Measurements from ENCODE around the gene ZNF527. TPM values are rescaled to one million over a fixed set of nuclear protein-coding genes. Genes with fewer than 3 reads are reported as not detected.
A peak's percentile ranks its signal among the peaks of the same experiment; 100 is the strongest.

ZNF527 gene
- 2.5 and 3.3 TPM in 2 replicates for total RNA-seq (2012; rRNA removed)

- peak within 1 kb of the TSS; percentile 94 for H3K4me3 ChIP-seq (ENCODE audit: low read length)
- peaks cover 16% of the 10 kb centered on the region for H3K36me3 ChIP-seq (ENCODE audit: insufficient read depth, low read length)
- no peaks in the 10 kb centered on the region for H3K4me1 ChIP-seq (ENCODE audit: control insufficient read depth, insufficient read depth, low read length)
- H3K9ac ChIP-seq (ENCODE audit: low read depth, low read length): peak within 1 kb of the TSS; percentile 84
- no peaks in the 10 kb centered on the region for H3K9me3 ChIP-seq (replicated peaks; ENCODE audit: low read length)
- H3K27me3 ChIP-seq (ENCODE audit: control insufficient read depth, insufficient read depth, low read length): no peaks in the 10 kb centered on the region
- H3K4me2 ChIP-seq (ENCODE audit: low read length): peak within 1 kb of the TSS; percentile 81
These were observed at the start of gene ZNF527 for GRCh38 chr19:37370880-37371661. TSS of gene ZNF527 (plus strand) at chr19:37371099. CDS start at chr19:37374199, 3,100 bp downstream.

DNA sequence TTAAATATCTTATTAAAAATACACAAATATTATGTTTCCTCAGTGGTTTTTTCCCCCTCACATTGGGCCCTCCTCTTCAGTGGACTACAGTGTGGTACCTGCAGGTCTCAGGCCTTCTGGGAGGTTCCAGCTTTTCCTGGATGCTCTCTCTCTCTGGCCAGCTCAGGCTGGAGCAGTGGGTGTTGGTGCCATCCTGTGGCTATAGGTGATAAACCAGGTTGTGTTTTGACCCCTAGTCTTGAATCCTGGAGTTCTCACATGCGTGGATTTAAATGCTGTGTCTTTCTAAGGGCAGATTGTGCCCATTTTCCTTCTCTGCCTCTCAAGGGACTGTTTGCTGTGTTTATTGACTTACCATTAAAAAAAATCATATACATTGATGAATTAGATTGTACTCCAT lies 41.2 kb upstream of the ZNF527 start:
- H3K9me3 ChIP-seq (replicated peaks; ENCODE audit: low read length): no peaks in the 10 kb centered on the region
- H3K4me3 ChIP-seq (ENCODE audit: low read length): no peak overlapping the region
- no peaks in the 10 kb centered on the region for H3K27me3 ChIP-seq (ENCODE audit: control insufficient read depth, insufficient read depth, low read length)
- H3K36me3 ChIP-seq (ENCODE audit: insufficient read depth, low read length): peaks cover 32% of the 10 kb centered on the region
- no peak overlapping the region for H3K4me2 ChIP-seq (ENCODE audit: low read length)
- H3K9ac ChIP-seq (ENCODE audit: low read depth, low read length): no peak overlapping the region
- H3K4me1 ChIP-seq (ENCODE audit: control insufficient read depth, insufficient read depth, low read length): peaks cover 5% of the 10 kb centered on the region

GRCh38 chr19:37332839-37333238 lies 38.1 kb upstream of the ZNF527 start:
- H3K9ac ChIP-seq (ENCODE audit: low read depth, low read length): no peak overlapping the region
- H3K4me1 ChIP-seq (ENCODE audit: control insufficient read depth, insufficient read depth, low read length): peaks cover 5% of the 10 kb centered on the region
- no peaks in the 10 kb centered on the region for H3K27me3 ChIP-seq (ENCODE audit: control insufficient read depth, insufficient read depth, low read length)
- no peak overlapping the region for H3K4me2 ChIP-seq (ENCODE audit: low read length)
- peaks cover 15% of the 10 kb centered on the region for H3K36me3 ChIP-seq (ENCODE audit: insufficient read depth, low read length)
- H3K9me3 ChIP-seq (replicated peaks; ENCODE audit: low read length): no peaks in the 10 kb centered on the region
- H3K4me3 ChIP-seq (ENCODE audit: low read length): no peak overlapping the region

DNA sequence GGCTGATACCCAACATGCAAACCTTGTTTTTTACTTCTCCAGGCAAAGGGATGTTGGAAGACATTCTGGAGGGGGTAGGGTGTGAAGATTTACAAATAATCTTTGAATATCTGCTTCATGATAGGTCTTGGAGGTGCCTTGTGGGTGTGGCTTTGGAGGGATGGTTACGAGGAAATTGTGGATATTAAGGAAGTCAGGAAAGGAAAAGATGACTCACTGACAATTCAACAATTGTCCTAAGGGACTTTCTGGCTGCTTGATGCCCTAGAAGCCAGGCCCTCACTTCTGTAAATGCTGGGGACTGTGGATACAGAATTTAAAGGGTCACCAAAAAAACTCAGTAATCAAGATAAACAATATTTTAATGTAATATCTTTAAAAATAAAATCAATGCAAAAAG lies 37.4 kb upstream of the ZNF527 start:
- peaks cover 5% of the 10 kb centered on the region for H3K4me1 ChIP-seq (ENCODE audit: control insufficient read depth, insufficient read depth, low read length)
- H3K9me3 ChIP-seq (replicated peaks; ENCODE audit: low read length): no peaks in the 10 kb centered on the region
- H3K27me3 ChIP-seq (ENCODE audit: control insufficient read depth, insufficient read depth, low read length): no peaks in the 10 kb centered on the region
- H3K9ac ChIP-seq (ENCODE audit: low read depth, low read length): no peak overlapping the region
- H3K36me3 ChIP-seq (ENCODE audit: insufficient read depth, low read length): peaks cover 11% of the 10 kb centered on the region
- no peak overlapping the region for H3K4me3 ChIP-seq (ENCODE audit: low read length)
- H3K4me2 ChIP-seq (ENCODE audit: low read length): no peak overlapping the region

- no peaks in the 10 kb centered on the region for H3K9me3 ChIP-seq (replicated peaks; ENCODE audit: low read length)
- H3K9ac ChIP-seq (ENCODE audit: low read depth, low read length): peak overlapping the region; percentile 92
- no peaks in the 10 kb centered on the region for H3K27me3 ChIP-seq (ENCODE audit: control insufficient read depth, insufficient read depth, low read length)
- peaks cover 6% of the 10 kb centered on the region for H3K36me3 ChIP-seq (ENCODE audit: insufficient read depth, low read length)
- H3K4me3 ChIP-seq (ENCODE audit: low read length): peak overlapping the region; percentile 97
- H3K4me2 ChIP-seq (ENCODE audit: low read length): peak overlapping the region; percentile 92
- peaks cover 5% of the 10 kb centered on the region for H3K4me1 ChIP-seq (ENCODE audit: control insufficient read depth, insufficient read depth, low read length)
These were observed 36.5 kb upstream of the ZNF527 start for GRCh38 chr19:37334179-37335071.

DNA sequence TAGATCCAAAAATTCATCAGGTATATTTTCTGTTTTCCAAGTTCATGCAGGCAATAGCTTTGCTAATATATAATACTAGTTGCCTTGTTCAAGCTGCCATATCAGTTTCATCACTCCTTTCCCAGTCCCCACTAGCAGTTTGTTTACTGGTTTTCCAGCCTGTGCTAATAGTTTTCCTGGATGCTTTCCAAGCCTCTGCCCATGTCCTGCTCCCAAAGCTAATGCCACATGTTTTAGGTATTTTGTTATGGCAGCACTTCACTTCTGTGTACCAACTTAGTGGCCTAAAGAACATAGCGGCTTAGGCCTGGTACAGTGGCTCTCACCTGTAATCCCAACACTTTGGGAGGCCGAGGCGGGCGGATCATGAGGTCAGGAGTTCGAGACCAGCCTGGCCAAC lies 28.1 kb upstream of the ZNF527 start:
- Histone ChIP-seq H3K4me1 (ENCODE audit: control insufficient read depth, insufficient read depth, low read length) (no peaks in the 10 kb centered on the region), H3K27me3 (ENCODE audit: control insufficient read depth, insufficient read depth, low read length) (no peaks in the 10 kb centered on the region), H3K36me3 (ENCODE audit: insufficient read depth, low read length) (peaks cover 26% of the 10 kb centered on the region), H3K4me2 (ENCODE audit: low read length) (no peak overlapping the region), H3K9me3 (replicated peaks; ENCODE audit: low read length) (no peaks in the 10 kb centered on the region), H3K4me3 (ENCODE audit: low read length) (no peak overlapping the region), H3K9ac (ENCODE audit: low read depth, low read length) (no peak overlapping the region)

DNA sequence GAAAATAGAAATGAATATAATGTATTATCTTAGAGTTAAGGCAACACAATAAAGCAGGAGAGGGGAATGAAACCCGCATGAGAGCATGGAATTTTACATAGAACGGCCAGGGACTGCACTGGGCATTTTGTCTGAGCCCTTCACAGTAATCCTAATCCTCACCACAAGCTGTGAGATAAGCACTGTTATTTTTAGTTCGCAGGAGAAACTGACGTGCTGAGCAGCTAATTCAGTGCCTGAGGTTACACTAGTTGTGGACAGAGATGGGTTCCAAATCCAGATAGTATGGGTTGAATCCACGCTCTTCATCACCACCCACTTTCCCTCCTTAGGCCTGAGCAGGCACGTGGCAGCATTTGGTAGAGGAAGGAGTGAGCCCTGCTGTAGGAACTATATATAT lies 24.8 kb upstream of the ZNF527 start:
- no peak overlapping the region for H3K4me2 ChIP-seq (ENCODE audit: low read length)
- no peaks in the 10 kb centered on the region for H3K9me3 ChIP-seq (replicated peaks; ENCODE audit: low read length)
- peaks cover 40% of the 10 kb centered on the region for H3K36me3 ChIP-seq (ENCODE audit: insufficient read depth, low read length)
- no peaks in the 10 kb centered on the region for H3K4me1 ChIP-seq (ENCODE audit: control insufficient read depth, insufficient read depth, low read length)
- H3K9ac ChIP-seq (ENCODE audit: low read depth, low read length): no peak overlapping the region
- no peaks in the 10 kb centered on the region for H3K27me3 ChIP-seq (ENCODE audit: control insufficient read depth, insufficient read depth, low read length)
- no peak overlapping the region for H3K4me3 ChIP-seq (ENCODE audit: low read length)

GRCh38 chr19:37348060-37348459 lies 22.8 kb upstream of the ZNF527 start:
- Histone ChIP-seq H3K27me3 (ENCODE audit: control insufficient read depth, insufficient read depth, low read length) (no peaks in the 10 kb centered on the region), H3K9me3 (replicated peaks; ENCODE audit: low read length) (no peaks in the 10 kb centered on the region), H3K4me2 (ENCODE audit: low read length) (no peak overlapping the region), H3K4me3 (ENCODE audit: low read length) (no peak overlapping the region), H3K9ac (ENCODE audit: low read depth, low read length) (no peak overlapping the region), H3K36me3 (ENCODE audit: insufficient read depth, low read length) (peaks cover 46% of the 10 kb centered on the region), H3K4me1 (ENCODE audit: control insufficient read depth, insufficient read depth, low read length) (no peaks in the 10 kb centered on the region)

- Histone ChIP-seq H3K9me3 (replicated peaks; ENCODE audit: low read length) (no peaks in the 10 kb centered on the region), H3K4me2 (ENCODE audit: low read length) (no peak overlapping the region), H3K4me3 (ENCODE audit: low read length) (no peak overlapping the region), H3K9ac (ENCODE audit: low read depth, low read length) (no peak overlapping the region), H3K4me1 (ENCODE audit: control insufficient read depth, insufficient read depth, low read length) (no peaks in the 10 kb centered on the region), H3K27me3 (ENCODE audit: control insufficient read depth, insufficient read depth, low read length) (no peaks in the 10 kb centered on the region), H3K36me3 (ENCODE audit: insufficient read depth, low read length) (peaks cover 29% of the 10 kb centered on the region)
These were observed 16.9 kb upstream of the ZNF527 start for GRCh38 chr19:37353968-37354367.

- no peaks in the 10 kb centered on the region for H3K9me3 ChIP-seq (replicated peaks; ENCODE audit: low read length)
- no peak overlapping the region for H3K4me2 ChIP-seq (ENCODE audit: low read length)
- H3K27me3 ChIP-seq (ENCODE audit: control insufficient read depth, insufficient read depth, low read length): no peaks in the 10 kb centered on the region
- no peak overlapping the region for H3K4me3 ChIP-seq (ENCODE audit: low read length)
- no peak overlapping the region for H3K9ac ChIP-seq (ENCODE audit: low read depth, low read length)
- H3K4me1 ChIP-seq (ENCODE audit: control insufficient read depth, insufficient read depth, low read length): no peaks in the 10 kb centered on the region
- H3K36me3 ChIP-seq (ENCODE audit: insufficient read depth, low read length): peaks cover 34% of the 10 kb centered on the region
These were observed 15.0 kb upstream of the ZNF527 start for GRCh38 chr19:37355901-37356300.

GRCh38 chr19:37361994-37362393 lies 8.9 kb upstream of the ZNF527 start:
- Histone ChIP-seq H3K4me2 (ENCODE audit: low read length) (no peak overlapping the region), H3K9ac (ENCODE audit: low read depth, low read length) (no peak overlapping the region), H3K4me1 (ENCODE audit: control insufficient read depth, insufficient read depth, low read length) (peaks cover 5% of the 10 kb centered on the region), H3K9me3 (replicated peaks; ENCODE audit: low read length) (peaks cover 16% of the 10 kb centered on the region), H3K27me3 (ENCODE audit: control insufficient read depth, insufficient read depth, low read length) (no peaks in the 10 kb centered on the region), H3K36me3 (ENCODE audit: insufficient read depth, low read length) (peaks cover 51% of the 10 kb centered on the region), H3K4me3 (ENCODE audit: low read length) (peak overlapping the region; percentile 29)
